Neural progenitor cell (in vitro differentiated cells): ENCODE measurements around the gene FBXL17. TPM values are rescaled to one million over a fixed set of nuclear protein-coding genes. Genes with fewer than 3 reads are reported as not detected.

Experiments used
- DNase-seq: peaks from one replicate; pipeline ENCODE4 v3.0.0-alpha.2; 2016; ENCODE audit warnings: low spot score
- H2AFZ ChIP-seq: fragments of 200-600 bp; sonication (generic); replicated peaks from 2 replicates; pipeline ENCODE4 v1.6.1; 2016; ENCODE audit warnings: antibody characterized with exemption
- H3F3A ChIP-seq: fragments of 200-600 bp; sonication (generic); 2 replicates; pipeline ENCODE4 v1.6.1; 2016; ENCODE audit warnings: antibody characterized with exemption, low read depth
- H3K27ac ChIP-seq: fragments of 200-600 bp; sonication (generic); 2 replicates; pipeline ENCODE4 v1.5.1; 2016; ENCODE audit warnings: mild to moderate bottlenecking
- H3K27me3 ChIP-seq: fragments of 200-600 bp; sonication (generic); 2 replicates; pipeline ENCODE4 v1.6.1; 2016; ENCODE audit warnings: mild to moderate bottlenecking, moderate library complexity
- H3K36me3 ChIP-seq: fragments of 200-600 bp; sonication (generic); 2 replicates; pipeline ENCODE4 v1.5.1; 2016
- H3K4me1 ChIP-seq: fragments of 200-600 bp; sonication (generic); 2 replicates; pipeline ENCODE4 v1.6.1; 2016; ENCODE audit warnings: mixed run types
- H3K4me2 ChIP-seq: fragments of 200-600 bp; sonication (generic); 2 replicates; pipeline ENCODE4 v1.6.1; 2016
- H3K4me3 ChIP-seq: fragments of 200-600 bp; sonication (generic); 2 replicates; pipeline ENCODE4 v1.5.1; 2016
- H3K79me2 ChIP-seq: fragments of 200-600 bp; sonication (generic); 2 replicates; pipeline ENCODE4 v1.6.1; 2016; ENCODE audit warnings: low read depth
- H3K9ac ChIP-seq: fragments of 200-600 bp; sonication (generic); 2 replicates; pipeline ENCODE4 v1.6.1; 2016
- H3K9me3 ChIP-seq: fragments of 200-600 bp; sonication (generic); 2 replicates; pipeline ENCODE4 v1.5.1; 2016; ENCODE audit warnings: low read depth
- H4K20me1 ChIP-seq: fragments of 200-600 bp; sonication (generic); 2 replicates; pipeline ENCODE4 v1.6.1; 2016; ENCODE audit warnings: low read depth
- H3K27ac Mint-ChIP-seq: 3 replicates; pipeline ENCODE4 v1.8.0; 2021; ENCODE audit warnings: mixed read lengths
- H3K27me3 Mint-ChIP-seq: 2 replicates; pipeline ENCODE4 v1.8.0; 2022; ENCODE audit warnings: low read depth, mild to moderate bottlenecking, inconsistent platforms, moderate library complexity, mixed read lengths; ENCODE audit not compliant: insufficient read depth
- H3K36me3 Mint-ChIP-seq: 3 replicates; pipeline ENCODE4 v1.8.0; 2021; ENCODE audit warnings: mixed read lengths
- H3K4me1 Mint-ChIP-seq: 3 replicates; pipeline ENCODE4 v1.8.0; 2021; ENCODE audit warnings: mixed read lengths
- H3K4me3 Mint-ChIP-seq: 3 replicates; pipeline ENCODE4 v1.8.0; 2021; ENCODE audit warnings: mild to moderate bottlenecking, moderate library complexity, mixed read lengths
- H3K9me3 Mint-ChIP-seq: 3 replicates; pipeline ENCODE4 v1.8.0; 2020; ENCODE audit warnings: mixed read lengths
- EZH2 ChIP-seq: fragments of 200-600 bp; sonication (generic); IDR thresholded peaks from 2 replicates; pipeline ENCODE4 v1.6.1; 2017; ENCODE audit warnings: antibody characterized with exemption, mild to moderate bottlenecking, moderate library complexity
- EZH2phosphoT487 ChIP-seq: fragments of 200-600 bp; sonication (generic); IDR thresholded peaks from 2 replicates; pipeline ENCODE4 v1.6.1; 2017; ENCODE audit warnings: antibody characterized with exemption
- total RNA-seq: library from RNA; depleted of rRNA; stranded (reverse); fragments of >200 nt; gene quantifications from 2 replicates; pipeline ENCODE4 v1.2.3, GENCODE V29; 2015; ENCODE audit warnings: low replicate concordance
- TF ChIP-seq, protein P1 (sequence below): fragments of 200-600 bp; sonication (generic); IDR thresholded peaks from 2 replicates; pipeline ENCODE4 v1.5.1; 2017; ENCODE audit warnings: antibody characterized with exemption, mild to moderate bottlenecking

Gene FBXL17
- total RNA-seq, 1 donor from 2014 or later: 7.6 TPM

DNA sequence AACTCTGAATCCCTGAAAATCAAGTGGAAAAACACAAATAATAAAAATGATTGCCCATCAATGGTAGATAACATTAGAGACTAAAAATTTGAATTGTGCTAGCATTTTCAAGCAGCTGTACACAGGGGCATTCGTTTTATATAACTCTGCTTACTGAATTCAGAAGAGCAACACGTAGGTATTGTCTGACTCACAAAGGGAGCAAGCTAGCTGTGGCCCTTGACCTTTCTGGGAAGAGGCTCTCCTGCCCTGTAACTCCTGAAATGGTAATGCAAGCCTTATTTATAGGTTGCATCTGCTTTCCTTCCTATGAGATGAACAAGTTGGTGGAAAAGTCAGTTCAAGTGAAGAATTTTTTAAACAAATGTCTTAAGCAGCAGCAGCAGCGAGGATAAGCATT is 492.5 kb downstream of the FBXL17 start:
- no peaks in the 10 kb centered on the region for H3K27me3 ChIP-seq
- no peaks in the 10 kb centered on the region for H3K79me2 ChIP-seq
- no peak overlapping the region for H2AFZ ChIP-seq
- H3K27ac ChIP-seq: no peak overlapping the region
- DNase-seq: no peak
- peaks cover 27% of the 10 kb centered on the region for H3K4me1 ChIP-seq
- H3K4me3 Mint-ChIP-seq: no peak overlapping the region
- peak overlapping the region; percentile 50 for H3K27ac Mint-ChIP-seq
- H3K9me3 Mint-ChIP-seq: no peaks in the 10 kb centered on the region
- no peaks in the 10 kb centered on the region for H3K27me3 Mint-ChIP-seq
- TF ChIP-seq EZH2phosphoT487 (no peak), EZH2 (no peak)
- TF ChIP-seq, protein P1, sequence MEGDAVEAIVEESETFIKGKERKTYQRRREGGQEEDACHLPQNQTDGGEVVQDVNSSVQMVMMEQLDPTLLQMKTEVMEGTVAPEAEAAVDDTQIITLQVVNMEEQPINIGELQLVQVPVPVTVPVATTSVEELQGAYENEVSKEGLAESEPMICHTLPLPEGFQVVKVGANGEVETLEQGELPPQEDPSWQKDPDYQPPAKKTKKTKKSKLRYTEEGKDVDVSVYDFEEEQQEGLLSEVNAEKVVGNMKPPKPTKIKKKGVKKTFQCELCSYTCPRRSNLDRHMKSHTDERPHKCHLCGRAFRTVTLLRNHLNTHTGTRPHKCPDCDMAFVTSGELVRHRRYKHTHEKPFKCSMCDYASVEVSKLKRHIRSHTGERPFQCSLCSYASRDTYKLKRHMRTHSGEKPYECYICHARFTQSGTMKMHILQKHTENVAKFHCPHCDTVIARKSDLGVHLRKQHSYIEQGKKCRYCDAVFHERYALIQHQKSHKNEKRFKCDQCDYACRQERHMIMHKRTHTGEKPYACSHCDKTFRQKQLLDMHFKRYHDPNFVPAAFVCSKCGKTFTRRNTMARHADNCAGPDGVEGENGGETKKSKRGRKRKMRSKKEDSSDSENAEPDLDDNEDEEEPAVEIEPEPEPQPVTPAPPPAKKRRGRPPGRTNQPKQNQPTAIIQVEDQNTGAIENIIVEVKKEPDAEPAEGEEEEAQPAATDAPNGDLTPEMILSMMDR: no peak
- H3F3A ChIP-seq: peaks cover 3% of the 10 kb centered on the region
- H3K4me1 Mint-ChIP-seq: peaks cover 32% of the 10 kb centered on the region
- no peaks in the 10 kb centered on the region for H3K9me3 ChIP-seq
- no peaks in the 10 kb centered on the region for H3K36me3 ChIP-seq
- no peaks in the 10 kb centered on the region for H3K36me3 Mint-ChIP-seq
- no peak overlapping the region for H3K9ac ChIP-seq
- H4K20me1 ChIP-seq: no peaks in the 10 kb centered on the region
- no peak overlapping the region for H3K4me2 ChIP-seq
- no peak overlapping the region for H3K4me3 ChIP-seq

- Histone ChIP-seq H3F3A (peaks cover 3% of the 10 kb centered on the region), H3K9ac (no peak overlapping the region), H3K79me2 (no peaks in the 10 kb centered on the region), H3K9me3 (no peaks in the 10 kb centered on the region), H3K36me3 (no peaks in the 10 kb centered on the region), H3K4me2 (no peak overlapping the region), H3K4me1 (peaks cover 28% of the 10 kb centered on the region), H2AFZ (no peak overlapping the region), H3K27me3 (no peaks in the 10 kb centered on the region), H4K20me1 (no peaks in the 10 kb centered on the region), H3K27ac (no peak overlapping the region), H3K4me3 (no peak overlapping the region)
- no peaks in the 10 kb centered on the region for H3K36me3 Mint-ChIP-seq
- H3K27ac Mint-ChIP-seq: peak overlapping the region; percentile 7
- H3K4me1 Mint-ChIP-seq: peaks cover 32% of the 10 kb centered on the region
- H3K9me3 Mint-ChIP-seq: no peaks in the 10 kb centered on the region
- TF ChIP-seq EZH2phosphoT487 (no peak), EZH2 (no peak)
- H3K4me3 Mint-ChIP-seq: no peak overlapping the region
- DNase-seq: no peak
- H3K27me3 Mint-ChIP-seq: no peaks in the 10 kb centered on the region
Observed at GRCh38 chr5:107888541-107888940, 493.4 kb downstream of the FBXL17 start.

GRCh38 chr5:107887166-107887943 is 494.5 kb downstream of the FBXL17 start:
- no peaks in the 10 kb centered on the region for H4K20me1 ChIP-seq

GRCh38 chr5:107885601-107886000 is 496.3 kb downstream of the FBXL17 start:
- no peak for DNase-seq
- H3K4me1 ChIP-seq: peaks cover 29% of the 10 kb centered on the region
- H3K27ac ChIP-seq: no peak overlapping the region
- no peaks in the 10 kb centered on the region for H3K27me3 Mint-ChIP-seq
- peaks cover 32% of the 10 kb centered on the region for H3K4me1 Mint-ChIP-seq
- H3K9ac ChIP-seq: no peak overlapping the region
- H3K36me3 Mint-ChIP-seq: no peaks in the 10 kb centered on the region
- no peaks in the 10 kb centered on the region for H3K9me3 Mint-ChIP-seq
- TF ChIP-seq EZH2: no peak
- TF ChIP-seq, protein P1: no peak
- no peak for TF ChIP-seq EZH2phosphoT487
- no peak overlapping the region for H3K4me2 ChIP-seq
- no peaks in the 10 kb centered on the region for H3K79me2 ChIP-seq
- H3K9me3 ChIP-seq: no peaks in the 10 kb centered on the region
- H3K27me3 ChIP-seq: no peaks in the 10 kb centered on the region
- H3F3A ChIP-seq: peaks cover 3% of the 10 kb centered on the region
- no peak overlapping the region for H3K4me3 Mint-ChIP-seq
- no peak overlapping the region for H2AFZ ChIP-seq
- H3K27ac Mint-ChIP-seq: no peak overlapping the region
- H4K20me1 ChIP-seq: no peaks in the 10 kb centered on the region
- H3K4me3 ChIP-seq: no peak overlapping the region
- H3K36me3 ChIP-seq: no peaks in the 10 kb centered on the region

More at GRCh38 chr5:107887166-107887943, 494.5 kb downstream of the FBXL17 start:
- Histone ChIP-seq H3K27ac (no peak overlapping the region), H3F3A (peaks cover 3% of the 10 kb centered on the region), H3K36me3 (no peaks in the 10 kb centered on the region), H3K27me3 (no peaks in the 10 kb centered on the region), H3K4me2 (peak overlapping the region; percentile 4), H3K9me3 (no peaks in the 10 kb centered on the region), H3K4me3 (no peak overlapping the region), H2AFZ (no peak overlapping the region), H3K79me2 (no peaks in the 10 kb centered on the region), H3K4me1 (peaks cover 29% of the 10 kb centered on the region), H3K9ac (no peak overlapping the region)
- no peak for DNase-seq
- Mint-ChIP-seq H3K4me1 (peaks cover 32% of the 10 kb centered on the region), H3K4me3 (no peak overlapping the region), H3K9me3 (no peaks in the 10 kb centered on the region), H3K27ac (peak overlapping the region; percentile 87), H3K27me3 (no peaks in the 10 kb centered on the region), H3K36me3 (no peaks in the 10 kb centered on the region)
- TF ChIP-seq EZH2phosphoT487: no peak
- no peak for TF ChIP-seq EZH2
